Left kidney (tissue), 2 donors: Measurements from ENCODE around the gene ROBO1. TPM values are rescaled to one million over a fixed set of nuclear protein-coding genes. Genes with fewer than 3 reads are reported as not detected.

Source experiments
- DNase-seq: peaks from one replicate; pipeline ENCODE4 v3.0.0-alpha.2; 2013
- polyA plus RNA-seq: library from polyadenylated mRNA; unstranded; fragments of 120-200 nt; gene quantifications from one replicate; pipeline ENCODE4 v1.2.1, GENCODE V29; 2013; ENCODE audit not compliant: insufficient read length

ROBO1 gene
- polyA plus RNA-seq, 1 donor, result 130 TPM

DNA sequence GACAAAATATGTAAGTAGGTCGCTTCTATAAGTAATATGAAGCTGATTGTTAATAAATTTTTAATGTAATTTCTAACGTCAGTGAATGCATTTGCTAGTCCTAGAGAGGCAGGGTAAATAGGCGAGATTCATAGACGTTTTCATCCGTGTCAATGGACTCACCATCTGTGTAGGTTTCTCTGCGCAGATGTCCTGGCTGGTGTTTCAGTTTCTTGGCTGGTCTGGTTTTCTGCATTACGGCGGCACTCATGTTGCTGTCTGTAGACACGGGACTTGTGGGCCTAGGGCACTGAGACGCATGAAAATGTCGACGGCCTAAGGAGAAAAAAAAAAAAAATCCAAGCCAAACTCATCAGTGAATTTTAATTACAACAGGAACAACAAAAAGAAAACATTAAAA is 1153.3 kb downstream of the ROBO1 start:
- no peak for DNase-seq

DNA sequence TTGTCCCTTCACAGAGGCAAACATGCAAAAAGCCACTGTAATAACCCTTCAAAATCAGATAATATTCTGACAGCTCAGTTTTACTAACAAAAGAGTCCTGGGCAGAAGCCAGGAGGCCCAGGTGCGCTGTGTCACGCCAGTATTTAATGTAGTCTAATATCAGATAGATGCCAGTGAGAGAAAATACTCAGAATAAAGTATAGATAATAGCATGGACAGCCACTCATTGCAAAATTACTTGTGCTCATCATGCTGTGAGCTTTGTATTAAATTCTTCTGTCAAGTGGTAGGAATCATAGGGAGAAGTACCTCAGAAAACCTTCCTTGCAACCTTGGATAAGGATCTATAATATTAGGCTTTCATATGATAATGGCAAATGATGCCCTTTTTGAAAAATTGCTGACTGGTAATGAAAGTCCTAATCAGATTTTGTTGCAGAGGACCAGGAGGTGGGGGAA is 1154.3 kb downstream of the ROBO1 start:
- no peak for DNase-seq

DNA sequence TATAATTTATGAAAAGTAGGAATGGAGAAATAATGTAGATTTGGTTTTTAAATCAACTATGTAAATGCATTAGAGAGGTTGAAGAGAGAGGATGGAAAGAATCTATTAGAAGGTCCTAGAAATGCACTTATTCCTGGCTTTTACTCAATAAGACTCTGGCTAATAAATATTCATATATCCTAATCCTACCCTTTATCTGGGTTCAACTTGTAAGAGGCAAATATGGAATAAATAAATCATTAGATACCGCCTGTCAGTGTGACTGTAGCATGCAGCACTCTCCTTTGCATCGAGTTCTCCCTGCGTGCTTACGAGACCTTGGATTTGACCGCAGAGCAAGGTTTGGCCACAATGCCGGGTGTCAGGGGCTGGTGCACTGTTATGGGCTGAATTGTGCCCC is 1156.5 kb downstream of the ROBO1 start:
- DNase-seq, result no peak

DNA sequence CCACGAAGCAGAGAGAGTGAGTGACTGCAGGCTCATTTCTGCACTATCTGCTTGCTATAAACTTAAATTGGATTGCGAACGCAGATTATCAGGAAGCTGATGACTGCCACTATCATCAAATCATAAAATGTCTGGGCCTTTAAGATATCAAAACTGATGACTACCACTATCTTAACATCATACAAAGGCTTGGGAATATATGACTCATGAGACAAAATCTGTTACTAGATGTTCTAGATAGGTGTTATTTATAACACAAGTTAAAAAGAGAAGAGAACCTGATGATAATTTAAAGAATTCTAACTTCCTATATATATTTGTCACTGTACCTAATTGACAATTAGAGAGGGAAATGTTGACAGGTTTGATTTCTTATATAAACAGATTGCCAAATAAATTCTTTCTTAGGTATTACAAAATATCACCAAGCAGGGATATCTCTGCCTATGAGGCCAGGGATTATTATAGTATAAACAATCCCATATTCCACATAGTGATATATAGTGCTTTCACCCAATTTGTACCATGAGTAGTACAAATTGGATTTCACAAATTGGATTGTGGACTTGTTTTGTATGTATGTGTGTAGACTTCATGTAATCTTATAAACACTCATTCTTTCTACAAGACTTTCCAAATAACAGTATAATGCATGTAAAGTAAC is 1157.2 kb downstream of the ROBO1 start:
- DNase-seq, result no peak

DNA sequence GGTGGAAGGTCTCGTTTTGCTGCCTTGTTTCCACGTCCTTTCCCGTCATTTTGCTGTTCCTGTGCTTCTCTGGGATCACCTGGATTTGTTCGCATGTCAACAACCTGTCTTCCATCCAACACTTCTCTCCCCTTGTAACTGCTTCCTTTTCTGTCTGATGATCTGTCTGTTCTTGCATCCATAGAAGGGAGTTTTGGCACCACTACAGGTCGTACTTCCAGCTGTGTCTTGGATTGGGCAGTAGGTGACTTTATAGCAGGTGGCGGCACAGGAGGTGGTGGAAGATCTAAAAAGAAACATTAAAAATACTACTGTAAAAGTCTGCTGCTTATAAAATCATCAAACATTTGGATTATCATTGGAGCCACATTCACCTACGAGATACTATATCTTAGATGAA is 1161.0 kb downstream of the ROBO1 start:
- no peak for DNase-seq

DNA sequence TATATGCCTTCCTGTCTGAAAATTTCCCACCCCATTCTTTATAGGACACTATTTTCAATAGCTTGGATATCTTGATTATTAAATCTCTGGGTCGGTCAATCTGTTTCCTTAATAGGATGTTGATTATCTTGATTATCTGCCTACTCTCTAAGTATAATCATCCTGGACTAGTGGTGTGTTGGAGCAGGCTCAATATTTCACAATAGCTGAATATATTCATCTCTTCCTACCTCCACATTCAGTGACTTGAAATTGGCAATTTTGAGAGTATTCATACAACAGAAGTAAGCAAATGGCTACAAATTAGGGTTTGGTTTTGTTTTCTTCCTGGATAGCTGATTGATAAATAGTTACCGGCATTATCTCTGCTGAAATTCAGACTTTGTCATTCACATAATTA is 1162.6 kb downstream of the ROBO1 start:
- DNase-seq, result no peak

DNA sequence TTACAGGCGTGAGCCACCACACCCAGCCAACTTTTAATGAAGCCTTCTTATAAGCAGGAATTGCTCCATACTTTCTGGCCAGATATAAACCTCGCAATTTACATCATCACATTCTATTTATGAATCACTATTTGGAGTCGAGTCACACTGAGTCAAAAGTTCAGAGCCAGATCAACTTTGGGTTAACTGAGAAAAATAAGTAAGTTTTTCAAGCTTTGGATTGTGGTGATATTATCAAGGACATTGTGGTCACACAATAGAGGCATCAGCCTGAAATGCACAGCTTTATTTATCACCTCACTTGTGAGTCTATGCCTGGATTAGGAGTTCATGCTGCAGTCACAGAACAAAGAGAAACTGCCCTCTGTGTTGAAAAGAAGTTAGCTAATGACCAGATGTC is 1163.5 kb downstream of the ROBO1 start:
- DNase-seq, result no peak

DNA sequence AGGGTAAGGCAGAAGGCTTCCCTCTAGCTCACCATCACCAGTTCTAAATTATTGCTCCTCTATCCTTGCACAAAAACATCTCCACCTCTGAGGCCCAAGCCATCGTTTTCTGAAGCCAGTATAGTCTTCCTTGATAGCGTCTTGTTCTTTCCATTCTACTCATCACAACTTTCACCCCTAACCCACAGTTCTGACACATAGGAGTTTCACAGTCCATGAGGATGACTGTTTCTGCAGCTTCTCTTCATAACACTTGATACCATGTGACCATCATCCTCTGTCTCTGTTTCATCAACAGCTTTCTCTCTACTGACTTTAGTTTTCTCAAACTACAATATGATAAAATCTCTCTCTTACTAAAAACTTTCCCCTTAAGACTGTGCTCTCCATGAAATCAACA is 1166.5 kb downstream of the ROBO1 start:
- DNase-seq, result no peak

DNA sequence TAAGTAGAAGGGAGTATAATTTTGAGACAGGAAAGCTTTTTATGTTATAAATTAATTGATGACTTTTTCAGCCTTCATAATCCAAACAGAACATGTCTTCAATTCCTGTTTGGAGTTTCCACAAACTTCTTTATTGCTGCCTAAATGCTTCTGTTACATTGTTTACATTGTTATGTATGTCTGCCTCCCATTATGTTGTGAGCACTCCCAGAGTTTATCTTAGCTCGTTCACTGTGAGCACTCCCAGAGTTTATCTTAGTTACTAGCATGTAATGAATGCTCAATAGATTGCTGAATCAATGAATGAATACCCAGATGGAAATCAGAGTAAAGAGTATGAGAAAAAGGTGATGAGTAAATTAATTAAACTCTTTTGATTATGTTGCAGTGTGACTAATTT is 1178.0 kb downstream of the ROBO1 start:
- DNase-seq, result peak; percentile 8

DNA sequence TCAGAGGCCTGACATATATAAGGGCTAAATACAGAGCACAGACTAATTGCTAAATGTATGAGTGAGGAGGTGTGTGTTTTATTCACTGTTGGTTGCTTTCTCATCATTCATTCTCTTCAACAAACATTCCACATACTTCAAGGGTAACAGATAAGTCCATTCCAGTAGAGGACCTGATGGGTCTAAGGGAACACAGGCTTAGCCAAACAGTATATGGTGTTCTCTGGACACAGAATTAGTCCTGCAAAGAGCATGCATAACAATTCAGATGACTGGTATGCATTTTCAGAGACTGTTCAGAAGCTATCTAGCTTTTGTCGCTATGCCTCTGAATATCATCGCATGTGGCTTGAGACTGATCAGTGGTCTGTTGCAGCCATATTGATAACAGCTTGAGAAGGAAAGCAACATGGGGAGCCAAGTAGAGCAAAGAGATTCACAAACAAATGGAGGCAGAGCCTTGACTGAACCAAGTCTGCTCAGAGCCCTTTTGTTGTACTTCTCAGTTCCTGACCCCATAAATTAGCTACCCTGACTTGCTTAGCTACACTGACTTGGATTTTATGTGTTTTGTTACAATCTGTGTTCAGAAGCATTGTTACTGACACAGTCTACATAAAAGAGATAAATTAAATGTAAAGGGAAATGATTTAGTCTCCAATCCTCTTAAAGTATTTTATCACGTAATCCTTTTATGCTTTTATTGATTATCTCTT is 1178.7 kb downstream of the ROBO1 start:
- DNase-seq, result peak; percentile 7

DNA sequence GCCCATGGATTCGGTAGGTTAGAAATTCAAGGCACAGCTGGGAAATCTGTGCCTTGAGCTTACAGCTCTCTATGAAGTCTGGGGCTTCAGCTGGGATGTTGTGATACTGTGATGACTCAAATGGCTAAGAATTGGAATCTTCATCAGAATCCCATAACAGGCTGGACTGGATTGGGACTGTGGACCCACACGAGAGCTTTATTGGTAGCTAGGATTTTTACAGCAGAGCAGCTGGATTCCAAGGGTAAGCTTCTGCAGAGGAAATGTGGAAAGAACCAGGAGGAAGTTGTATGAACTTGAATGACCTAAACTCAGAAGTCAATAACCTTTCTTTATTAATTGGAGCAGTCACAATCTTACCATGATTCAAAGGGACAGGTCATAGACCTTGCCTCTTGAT is 1187.1 kb downstream of the ROBO1 start:
- no peak for DNase-seq

DNA sequence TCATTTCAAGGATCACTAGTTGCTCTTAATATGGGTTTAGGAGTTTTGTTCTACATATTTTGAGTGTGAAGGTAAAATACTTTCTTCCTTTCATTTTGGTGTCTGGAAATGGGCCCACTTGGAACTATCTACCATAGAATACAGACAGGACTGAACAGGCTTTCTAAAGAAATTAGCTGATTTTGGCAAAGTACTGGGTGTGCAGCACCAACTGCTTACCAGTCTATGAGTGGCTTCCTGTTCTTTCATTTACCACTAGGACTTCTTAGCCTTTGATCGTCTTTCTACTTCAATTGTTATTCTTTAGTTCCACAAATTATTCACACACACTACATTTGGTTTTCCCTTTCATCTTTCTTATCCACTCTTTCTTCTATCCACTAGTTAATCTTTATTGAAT is 1196.3 kb downstream of the ROBO1 start:
- no peak for DNase-seq

DNA sequence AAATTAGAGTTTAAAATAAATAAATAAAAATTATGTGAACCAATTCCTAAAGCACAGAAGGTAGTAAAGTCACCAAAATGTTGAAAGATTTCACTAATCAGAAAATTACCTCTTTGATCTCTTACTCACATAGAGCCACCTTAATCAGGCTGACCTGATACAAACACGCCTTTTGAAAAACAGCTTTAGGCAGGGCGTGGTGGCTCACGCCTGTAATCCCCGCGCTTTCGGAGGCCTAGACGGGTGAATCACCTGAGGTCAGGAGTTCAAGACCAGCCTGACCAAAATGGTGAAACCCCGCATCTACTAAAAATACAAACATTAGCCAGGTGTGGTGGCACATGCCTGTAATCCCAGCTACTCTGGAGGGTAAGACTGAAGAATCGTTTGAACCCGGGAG is 1197.3 kb downstream of the ROBO1 start:
- DNase-seq, result no peak

DNA sequence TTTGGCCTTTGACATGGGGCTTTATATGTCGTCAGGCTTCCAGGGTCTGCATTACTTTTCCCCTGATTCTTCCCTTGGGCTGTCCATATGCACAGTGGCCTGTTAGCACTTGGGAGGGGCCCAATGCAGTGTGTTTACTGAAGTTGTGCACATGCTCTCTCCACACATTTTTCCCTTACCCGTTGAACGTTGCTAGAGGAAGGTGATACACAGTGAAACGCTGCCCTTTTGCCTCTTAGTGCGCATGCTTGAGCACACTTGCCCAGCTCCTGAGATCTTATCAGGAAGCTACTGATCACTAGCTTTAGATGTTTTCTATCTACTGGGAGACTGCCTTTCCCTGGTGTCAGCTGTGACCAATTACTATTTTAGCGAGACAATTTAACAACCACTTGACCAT is 1198.0 kb downstream of the ROBO1 start:
- no peak for DNase-seq

DNA sequence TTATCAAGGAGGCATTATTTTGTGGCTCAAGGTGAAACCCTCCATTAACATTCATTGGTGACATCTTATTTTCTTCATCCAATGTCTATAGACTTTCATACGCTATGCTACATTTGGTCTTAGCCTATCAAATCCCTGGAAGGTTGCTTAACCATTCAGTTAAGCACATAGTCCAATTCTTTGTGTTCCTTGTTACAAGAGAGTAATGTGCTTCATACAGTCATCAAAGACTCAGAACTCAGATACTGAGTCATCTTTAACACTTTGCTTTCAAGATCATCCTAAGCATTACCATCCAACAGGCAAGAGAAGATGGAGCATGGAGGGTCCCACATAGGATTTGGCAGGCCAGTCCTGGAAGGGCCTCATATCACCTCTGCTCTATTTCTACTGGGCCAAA is 1202.1 kb downstream of the ROBO1 start:
- no peak for DNase-seq

DNA sequence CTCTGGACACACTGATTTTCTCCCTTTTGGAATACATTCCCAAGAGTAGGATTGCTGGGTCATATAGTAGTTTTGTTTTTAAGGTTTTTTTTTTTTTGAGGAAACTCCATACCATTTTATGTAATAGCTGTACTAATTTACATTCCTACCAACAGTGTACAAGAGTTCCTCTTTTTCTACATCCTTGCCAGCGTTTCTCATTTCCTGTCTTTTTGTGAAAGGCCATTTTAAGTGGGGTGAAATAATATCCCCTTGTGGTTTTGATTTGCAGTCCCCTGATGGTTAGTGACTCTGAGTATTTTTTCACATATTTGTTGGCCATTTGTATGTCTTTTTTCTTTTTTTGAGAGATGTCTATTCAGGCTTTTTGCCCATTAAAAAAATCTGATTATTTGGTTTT is 1205.5 kb downstream of the ROBO1 start:
- no peak for DNase-seq
